Measurements from ENCODE around the gene TRAF3IP1. TPM values are rescaled to one million over a fixed set of nuclear protein-coding genes. Genes with fewer than 3 reads are reported as not detected.
"Not testable (repeated sequence)": the region's sequence is repeated elsewhere in the genome, so short reads cannot be mapped to it uniquely, and the experiment has no call there.

The TRAF3IP1 gene
- total RNA-seq, 2 experiments from 2014 or later = 6.8 to 8.8 TPM

DNA sequence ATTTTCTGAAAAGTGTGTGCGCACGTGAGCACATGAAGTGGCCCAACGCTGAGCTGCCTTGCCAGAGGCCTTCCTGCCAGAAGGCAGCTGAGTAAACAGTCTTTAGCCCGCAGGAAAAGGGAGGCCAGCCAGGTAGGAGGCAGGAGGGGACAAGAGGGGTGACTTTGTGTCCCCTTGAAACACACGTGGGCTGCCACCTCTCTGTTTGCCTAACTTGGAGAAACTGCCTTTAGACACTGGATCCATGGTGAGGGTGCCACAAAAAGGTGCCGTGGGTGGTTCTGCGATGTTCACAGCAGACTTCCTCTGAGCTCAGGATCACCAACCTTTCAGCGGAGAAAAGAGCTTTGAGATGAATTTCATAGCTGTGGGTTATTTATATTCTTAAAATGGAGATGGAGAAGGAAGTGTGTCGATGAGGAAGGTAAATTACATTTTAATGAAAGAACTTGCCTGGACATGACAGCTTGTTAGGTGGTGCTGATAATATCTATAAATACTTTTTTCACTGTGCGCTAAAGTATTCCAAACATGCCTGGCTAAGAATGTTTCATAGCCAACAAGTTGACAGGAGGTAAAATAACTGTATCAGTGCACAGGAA, 69.8 kb downstream of the TRAF3IP1 start:
- CTCF ChIA-PET = interaction anchor here (0.7 to 1.3 kb wide), 3 partner anchors 15 to 49 kb away, joined by 3 to 4 read pairs (median 4); no protein-coding TSS in a partner anchor
- no peaks in the 10 kb centered on the region for H3K9me3 Mint-ChIP-seq (ENCODE audit: low read depth)
- peaks cover 7% of the 10 kb centered on the region for H3K4me1 Mint-ChIP-seq
- H3K27me3 Mint-ChIP-seq = no peaks in the 10 kb centered on the region
- no peak overlapping the region for H3K27ac Mint-ChIP-seq
- DNase-seq (no peak), ATAC-seq (no peak)
- no peak overlapping the region for H3K4me3 Mint-ChIP-seq
- peaks cover 3% of the 10 kb centered on the region for H3K36me3 Mint-ChIP-seq

DNA sequence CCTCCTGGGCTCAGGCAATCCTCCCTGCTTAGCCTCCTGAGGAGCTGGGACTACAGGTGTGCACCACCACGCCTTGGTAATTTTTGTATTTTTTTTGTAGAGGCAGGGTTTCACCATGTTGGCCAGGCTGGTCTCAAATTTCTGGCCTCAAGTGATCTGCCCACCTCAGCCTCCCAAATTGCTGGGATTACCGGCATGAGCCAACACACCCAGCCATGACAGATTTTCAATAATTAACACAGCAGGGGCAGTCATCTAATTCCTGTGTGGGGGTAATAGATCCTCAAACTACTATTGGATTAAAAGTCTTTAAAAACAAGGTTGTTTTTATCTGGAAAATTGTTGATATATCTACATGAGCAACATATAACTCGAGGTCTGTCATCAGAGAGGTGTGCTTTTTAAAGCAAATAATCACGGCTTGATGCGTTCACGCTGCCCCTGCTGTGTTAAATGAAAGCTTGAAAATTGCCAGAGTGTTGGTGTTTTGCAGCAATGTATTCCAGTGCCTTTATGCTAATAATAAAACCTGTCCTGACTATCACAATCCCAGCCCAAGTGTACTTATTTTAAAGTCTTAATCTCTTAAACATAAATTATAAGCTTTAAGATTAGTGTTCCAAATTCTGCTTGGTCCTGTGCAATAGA, 70.8 kb downstream of the TRAF3IP1 start:
- CTCF ChIA-PET = no interaction called here
- Mint-ChIP-seq H3K36me3 (peaks cover 3% of the 10 kb centered on the region), H3K9me3 (ENCODE audit: low read depth) (no peaks in the 10 kb centered on the region), H3K4me3 (no peak overlapping the region), H3K4me1 (peaks cover 7% of the 10 kb centered on the region), H3K27me3 (no peaks in the 10 kb centered on the region), H3K27ac (no peak overlapping the region)
- ATAC-seq (no peak), DNase-seq (no peak)

DNA sequence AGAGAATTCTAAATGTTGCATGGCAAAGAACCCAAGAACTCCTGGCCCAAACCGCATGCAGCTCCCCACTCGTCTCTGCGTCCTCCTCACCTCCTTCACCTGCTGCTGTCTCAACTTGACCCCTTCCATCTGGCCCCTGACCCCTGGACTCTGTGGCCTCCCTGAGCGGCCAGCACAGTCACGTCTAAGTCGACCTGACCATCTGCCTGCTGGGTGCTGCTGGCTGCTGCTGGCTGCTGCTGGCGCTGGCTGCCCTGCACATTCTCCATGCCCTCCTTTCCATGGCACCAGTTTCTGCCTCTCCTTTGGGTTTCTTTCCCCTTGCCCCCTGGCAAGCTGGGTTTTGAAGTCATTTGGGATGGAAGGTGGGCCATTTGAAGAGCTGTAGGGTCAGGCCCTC, 76.3 kb downstream of the TRAF3IP1 start:
- no peak overlapping the region for H3K4me3 Mint-ChIP-seq
- no peaks in the 10 kb centered on the region for H3K27me3 Mint-ChIP-seq
- ATAC-seq (no peak), DNase-seq (no peak)
- CTCF ChIA-PET = no interaction called here
- H3K4me1 Mint-ChIP-seq = no peaks in the 10 kb centered on the region
- no peak overlapping the region for H3K27ac Mint-ChIP-seq
- H3K36me3 Mint-ChIP-seq = peaks cover 3% of the 10 kb centered on the region
- H3K9me3 Mint-ChIP-seq (ENCODE audit: low read depth) = no peaks in the 10 kb centered on the region

DNA sequence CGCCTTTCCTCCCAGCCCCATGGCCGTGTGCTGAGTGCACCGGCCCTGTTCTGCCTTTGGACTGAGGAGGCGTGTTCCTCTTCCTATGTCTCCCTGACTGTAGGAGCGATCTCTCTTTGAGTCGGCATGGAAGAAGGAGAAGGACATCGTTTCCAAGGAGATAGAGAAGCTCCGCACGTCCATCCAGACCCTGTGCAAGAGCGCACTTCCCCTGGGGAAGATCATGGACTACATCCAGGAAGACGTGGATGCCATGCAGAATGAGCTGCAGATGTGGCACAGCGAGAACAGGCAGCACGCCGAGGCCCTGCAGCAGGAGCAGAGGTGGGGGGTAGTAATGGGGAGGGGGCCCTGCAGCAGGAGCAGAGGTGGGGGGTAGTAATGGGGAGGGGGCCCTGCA, 77.0 kb downstream of the TRAF3IP1 start:
- Mint-ChIP-seq H3K4me3 (no peak overlapping the region), H3K27ac (no peak overlapping the region), H3K27me3 (no peaks in the 10 kb centered on the region), H3K4me1 (no peaks in the 10 kb centered on the region), H3K36me3 (peaks cover 3% of the 10 kb centered on the region), H3K9me3 (ENCODE audit: low read depth) (no peaks in the 10 kb centered on the region)
- DNase-seq (no peak), ATAC-seq (no peak)
- CTCF ChIA-PET = no interaction called here

DNA sequence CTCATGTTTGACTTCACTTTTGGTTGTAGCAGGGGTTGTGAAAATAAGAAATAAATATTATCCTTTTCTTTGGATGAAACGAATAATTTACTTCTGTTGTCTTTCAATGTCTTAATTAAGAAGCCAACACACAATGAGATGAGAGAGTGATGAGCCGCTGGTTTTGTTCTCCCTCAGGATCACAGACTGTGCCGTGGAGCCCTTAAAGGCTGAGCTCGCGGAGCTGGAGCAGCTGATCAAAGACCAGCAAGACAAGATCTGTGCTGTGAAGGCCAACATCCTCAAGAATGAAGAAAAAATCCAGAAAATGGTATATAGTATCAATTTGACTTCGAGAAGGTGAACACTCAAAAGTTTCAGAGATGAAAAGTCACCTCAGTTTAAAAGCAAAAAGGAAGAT, 78.3 kb downstream of the TRAF3IP1 start:
- H3K9me3 Mint-ChIP-seq (ENCODE audit: low read depth) = no peaks in the 10 kb centered on the region

DNA sequence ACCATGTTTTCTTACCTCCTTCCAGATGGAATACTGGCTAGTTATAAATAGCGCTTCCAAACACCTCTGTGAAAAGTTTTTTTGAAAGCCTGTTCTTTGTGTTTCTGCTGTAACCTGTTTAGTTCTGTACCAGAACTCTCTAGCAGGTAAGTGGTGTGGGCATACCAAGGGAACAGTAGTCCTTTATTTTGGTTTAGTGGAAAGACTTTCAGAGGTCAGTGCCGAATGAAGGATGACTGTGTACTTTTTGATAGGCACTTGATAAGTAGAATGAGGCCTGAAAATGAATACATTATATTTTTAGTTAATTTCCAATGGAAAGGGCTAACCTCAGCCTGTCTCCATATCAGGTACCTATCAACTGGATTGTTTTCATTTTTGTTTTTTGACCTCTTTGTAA, 78.8 kb downstream of the TRAF3IP1 start:
- no peaks in the 10 kb centered on the region for H3K9me3 Mint-ChIP-seq (ENCODE audit: low read depth)
- no peak overlapping the region for H3K4me3 Mint-ChIP-seq
- peaks cover 3% of the 10 kb centered on the region for H3K36me3 Mint-ChIP-seq
- no peaks in the 10 kb centered on the region for H3K27me3 Mint-ChIP-seq
- H3K27ac Mint-ChIP-seq = no peak overlapping the region
- CTCF ChIA-PET = no interaction called here
- ATAC-seq (no peak), DNase-seq (no peak)
- no peaks in the 10 kb centered on the region for H3K4me1 Mint-ChIP-seq

More for the DNA sequence above, 78.3 kb downstream of the TRAF3IP1 start:
- no peaks in the 10 kb centered on the region for H3K27me3 Mint-ChIP-seq
- ATAC-seq (no peak), DNase-seq (no peak)
- no peak overlapping the region for H3K27ac Mint-ChIP-seq
- no peaks in the 10 kb centered on the region for H3K4me1 Mint-ChIP-seq
- CTCF ChIA-PET = no interaction called here
- no peak overlapping the region for H3K4me3 Mint-ChIP-seq
- H3K36me3 Mint-ChIP-seq = peaks cover 3% of the 10 kb centered on the region

DNA sequence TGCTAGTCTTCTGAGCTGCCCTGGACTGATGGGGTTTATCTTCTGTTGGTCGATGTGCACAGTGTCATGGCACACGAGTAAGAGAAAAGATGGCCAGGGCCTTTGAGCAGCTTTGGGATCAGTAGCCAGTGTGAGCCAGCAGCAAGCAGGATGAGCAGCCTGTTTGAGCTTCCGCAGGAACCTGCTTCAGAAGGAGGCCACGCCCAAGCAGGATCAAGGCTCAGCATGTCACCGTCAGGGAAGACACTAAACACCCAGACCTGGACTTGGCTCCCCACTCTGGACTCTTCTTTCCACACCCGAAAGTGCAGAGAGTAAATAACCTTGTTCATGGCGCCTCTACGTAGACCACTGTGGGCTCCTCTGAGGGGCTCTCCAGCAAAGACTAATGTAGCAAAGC, 81.2 kb downstream of the TRAF3IP1 start:
- DNase-seq (no peak), ATAC-seq (no peak)
- Mint-ChIP-seq H3K36me3 (no peaks in the 10 kb centered on the region), H3K4me1 (peaks cover 9% of the 10 kb centered on the region), H3K27ac (no peak overlapping the region), H3K27me3 (no peaks in the 10 kb centered on the region), H3K4me3 (no peak overlapping the region), H3K9me3 (ENCODE audit: low read depth) (no peaks in the 10 kb centered on the region)
- CTCF ChIA-PET = no interaction called here

DNA sequence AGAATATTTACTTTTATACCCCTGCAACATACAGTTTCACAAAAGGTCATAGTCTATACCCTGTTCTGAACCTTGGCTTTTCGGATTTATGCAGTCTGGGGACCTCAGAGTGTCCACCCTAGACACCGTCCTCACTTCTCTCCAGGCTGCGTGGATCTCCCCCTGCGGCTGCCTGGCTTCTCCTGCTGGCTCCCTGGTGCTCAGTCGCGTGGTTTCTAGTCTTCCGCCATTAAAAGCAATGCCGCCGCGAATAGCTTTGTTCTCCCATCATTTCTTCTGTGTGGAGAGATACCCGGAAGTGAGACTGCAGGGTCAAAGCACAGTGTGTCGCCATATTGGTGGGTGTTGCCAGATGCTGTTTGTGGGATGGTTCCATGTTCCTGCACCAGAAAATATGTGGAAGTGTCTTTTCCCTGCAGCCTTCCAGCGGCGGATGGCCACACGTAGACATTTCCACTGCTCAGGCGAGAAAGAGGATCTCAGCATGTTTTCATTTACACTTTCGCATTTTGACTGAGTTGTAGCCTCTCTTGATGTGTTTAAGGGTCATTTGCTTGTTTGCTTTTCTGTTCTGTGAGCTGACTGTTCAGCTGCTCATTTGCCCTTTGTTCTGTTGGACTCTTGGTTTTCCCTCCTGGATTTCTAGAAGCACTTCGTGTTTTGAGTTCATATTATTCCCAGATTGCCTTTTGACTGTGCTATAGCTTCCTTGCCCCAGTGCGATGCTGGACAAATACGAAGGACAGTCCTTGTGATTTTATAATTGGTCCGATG, 83.5 kb downstream of the TRAF3IP1 start:
- DNase-seq (no peak), ATAC-seq (no peak)
- Mint-ChIP-seq H3K27ac (no peak overlapping the region), H3K4me1 (peaks cover 9% of the 10 kb centered on the region), H3K4me3 (no peak overlapping the region), H3K9me3 (ENCODE audit: low read depth) (no peaks in the 10 kb centered on the region), H3K36me3 (no peaks in the 10 kb centered on the region), H3K27me3 (no peaks in the 10 kb centered on the region)
- CTCF ChIA-PET = no interaction called here

DNA sequence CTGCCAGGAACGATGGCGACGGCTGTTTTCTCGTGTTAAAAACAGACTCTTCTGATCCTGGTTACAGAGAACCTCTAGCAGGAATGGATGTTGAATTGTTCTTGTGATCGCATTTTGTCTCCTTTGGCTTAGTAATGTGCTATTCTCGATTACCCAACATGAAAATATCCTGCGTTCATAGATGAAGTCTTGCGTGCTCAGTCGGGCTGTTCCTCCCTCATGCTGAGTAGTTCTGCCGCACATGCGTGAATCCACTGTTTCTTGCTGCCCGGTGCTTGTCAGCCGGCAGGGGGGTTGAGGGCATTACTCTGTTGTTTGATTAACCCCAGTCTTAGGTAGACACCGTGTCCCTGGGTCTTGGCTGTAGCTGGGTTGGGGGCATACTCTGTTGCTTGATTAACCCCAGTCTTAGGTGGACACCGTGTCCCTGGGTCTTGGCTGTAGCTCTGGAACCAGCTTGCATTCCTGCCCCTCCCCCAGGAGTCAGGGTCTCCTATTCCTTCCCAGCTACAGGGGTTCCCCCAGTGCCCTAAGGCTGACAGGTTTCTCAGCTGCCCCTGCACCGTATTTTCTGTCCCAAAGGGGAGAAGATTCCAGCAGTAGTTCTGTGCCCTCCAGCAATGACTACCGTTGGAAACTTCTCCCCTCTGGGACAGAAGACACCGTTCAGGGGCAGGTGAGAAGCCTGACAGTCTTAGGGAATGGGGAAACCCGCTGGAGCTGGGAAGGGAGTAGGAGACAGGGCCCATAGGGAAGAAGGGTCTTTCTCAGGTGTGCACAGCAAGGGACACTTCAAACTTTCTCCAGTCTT, 84.3 kb downstream of the TRAF3IP1 start:
- H3K4me1 Mint-ChIP-seq = peaks cover 9% of the 10 kb centered on the region
- ATAC-seq (no peak), DNase-seq (no peak)
- CTCF ChIA-PET = interaction anchor here (0.8 kb wide), 2 partner anchors 15 to 34 kb away, joined by 3 to 4 read pairs; no protein-coding TSS in a partner anchor
- no peaks in the 10 kb centered on the region for H3K9me3 Mint-ChIP-seq (ENCODE audit: low read depth)
- no peak overlapping the region for H3K27ac Mint-ChIP-seq
- no peaks in the 10 kb centered on the region for H3K36me3 Mint-ChIP-seq
- H3K27me3 Mint-ChIP-seq = no peaks in the 10 kb centered on the region
- no peak overlapping the region for H3K4me3 Mint-ChIP-seq

DNA sequence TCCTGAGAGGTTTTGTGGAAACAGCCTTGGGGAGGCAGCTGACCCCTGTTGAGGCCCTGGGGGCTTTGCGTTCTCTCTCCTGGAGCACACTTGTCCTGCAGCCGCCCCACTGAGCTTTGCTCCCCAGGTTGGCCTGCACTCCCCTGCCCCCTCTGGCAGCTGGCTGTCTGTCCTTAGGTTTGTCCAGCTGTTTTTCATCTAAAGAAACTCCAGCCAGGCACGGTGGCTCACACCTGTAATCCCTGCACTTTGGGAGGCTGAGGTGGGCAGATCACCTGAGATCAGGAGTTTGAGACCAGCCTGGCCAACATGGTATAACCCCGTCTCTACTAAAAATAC, 84.9 kb downstream of the TRAF3IP1 start:
- H3K4me1 Mint-ChIP-seq; H3K9me3 Mint-ChIP-seq (ENCODE audit: low read depth); DNase-seq; H3K4me3 Mint-ChIP-seq; ATAC-seq; H3K36me3 Mint-ChIP-seq; H3K27me3 Mint-ChIP-seq: not testable (repeated sequence)
- H3K27ac Mint-ChIP-seq = peak overlapping the region; percentile 24
- CTCF ChIA-PET = interaction anchor here (0.8 kb wide), 2 partner anchors 15 to 34 kb away, joined by 3 to 4 read pairs; no protein-coding TSS in a partner anchor

DNA sequence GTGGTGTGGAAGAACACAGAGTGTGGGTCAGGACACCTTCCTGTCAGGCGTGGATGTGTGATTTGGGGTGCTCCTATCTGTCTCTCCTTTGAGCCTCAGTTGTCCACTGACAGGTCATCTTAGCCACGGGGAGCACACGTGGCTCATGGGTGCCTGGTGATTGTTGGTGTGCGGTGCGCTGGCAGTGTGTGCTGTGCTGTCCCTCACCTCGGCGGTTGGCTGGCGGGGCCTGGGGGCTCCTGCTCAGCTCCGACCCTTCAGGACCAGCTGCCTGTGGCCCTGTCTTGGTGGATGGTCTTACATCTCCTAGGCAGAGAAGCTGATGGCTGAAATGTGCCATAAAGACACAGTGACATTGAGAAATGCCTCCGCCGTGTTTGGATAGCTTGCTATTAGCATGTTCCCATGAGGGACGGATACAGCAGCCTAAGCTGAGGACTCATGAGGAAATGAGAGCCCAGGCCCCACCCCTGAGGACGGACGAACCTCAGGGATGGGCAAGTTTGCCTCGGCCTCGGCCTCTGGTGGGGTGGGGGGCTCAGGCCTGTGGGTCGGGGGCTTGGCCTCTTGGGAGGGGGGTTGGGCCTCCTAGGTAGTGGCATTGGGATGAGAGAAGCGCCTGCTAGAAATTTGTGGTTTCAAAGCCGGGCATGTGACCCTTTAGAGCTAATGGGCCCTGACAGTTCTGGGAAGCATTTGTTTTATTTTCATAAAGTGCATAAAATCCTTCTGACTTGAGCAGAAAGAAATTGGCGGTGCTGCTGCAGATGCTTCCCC, 86.1 kb downstream of the TRAF3IP1 start:
- no peak for DNase-seq
- H3K27me3 Mint-ChIP-seq = no peaks in the 10 kb centered on the region
- CTCF ChIA-PET = no interaction called here
- H3K27ac Mint-ChIP-seq = no peak overlapping the region
- no peak for ATAC-seq
- H3K9me3 Mint-ChIP-seq (ENCODE audit: low read depth) = no peaks in the 10 kb centered on the region
- H3K4me3 Mint-ChIP-seq = no peak overlapping the region
- peaks cover 9% of the 10 kb centered on the region for H3K4me1 Mint-ChIP-seq
- no peaks in the 10 kb centered on the region for H3K36me3 Mint-ChIP-seq

DNA sequence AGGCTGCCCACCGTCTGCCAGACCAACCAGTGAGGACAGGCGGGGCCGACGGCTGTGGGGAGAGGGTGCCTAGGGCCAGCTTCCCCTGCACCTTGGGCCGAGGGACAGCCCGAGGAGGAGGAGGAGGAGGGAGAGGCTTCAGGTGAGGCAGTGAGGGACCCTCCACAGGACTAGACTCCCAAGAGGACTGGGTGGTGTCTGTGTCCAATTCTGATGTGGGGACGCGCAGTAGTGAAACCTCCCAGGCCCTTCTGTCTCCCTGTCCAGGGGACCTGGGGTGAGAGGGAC, 86.6 kb downstream of the TRAF3IP1 start:
- H3K27ac Mint-ChIP-seq = no peak overlapping the region
- ATAC-seq (no peak), DNase-seq (no peak)
- H3K4me1 Mint-ChIP-seq = peaks cover 9% of the 10 kb centered on the region
- no peaks in the 10 kb centered on the region for H3K27me3 Mint-ChIP-seq
- no peak overlapping the region for H3K4me3 Mint-ChIP-seq
- H3K9me3 Mint-ChIP-seq (ENCODE audit: low read depth) = no peaks in the 10 kb centered on the region
- H3K36me3 Mint-ChIP-seq = no peaks in the 10 kb centered on the region
- CTCF ChIA-PET = no interaction called here

DNA sequence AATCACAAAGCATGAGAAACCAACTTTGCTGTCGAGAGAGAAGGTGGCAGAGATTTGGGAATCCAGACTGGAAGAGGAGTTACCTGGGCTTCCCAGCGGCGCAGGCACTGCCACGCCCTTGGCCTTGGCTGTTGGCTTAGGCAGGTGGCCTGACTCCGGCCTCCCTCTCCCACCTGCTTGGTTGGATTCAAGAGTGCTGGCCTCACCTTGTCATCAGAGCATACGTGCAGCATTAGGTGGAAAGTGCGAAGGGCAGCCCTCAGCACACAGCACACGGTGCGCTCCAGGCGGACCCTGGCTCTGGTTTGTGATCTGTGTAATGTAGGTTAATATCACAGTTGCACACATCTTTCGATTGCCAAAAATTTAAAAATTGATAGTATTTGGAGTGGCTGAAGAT, 87.2 kb downstream of the TRAF3IP1 start:
- H3K4me1 Mint-ChIP-seq = peaks cover 9% of the 10 kb centered on the region
- no peaks in the 10 kb centered on the region for H3K9me3 Mint-ChIP-seq (ENCODE audit: low read depth)
- no peaks in the 10 kb centered on the region for H3K36me3 Mint-ChIP-seq
- H3K4me3 Mint-ChIP-seq = no peak overlapping the region
- H3K27ac Mint-ChIP-seq = no peak overlapping the region
- no peaks in the 10 kb centered on the region for H3K27me3 Mint-ChIP-seq
- ATAC-seq = no peak
- DNase-seq = no peak
- CTCF ChIA-PET = no interaction called here

Data from activated CD8-positive, alpha-beta memory T cell treated with anti-CD3 and anti-CD28 coated beads, Interleukin-2, amount 10 ng/mL, durations not matched to agents 7 days and 5 days (primary cell).